GM12864 (cell line): ENCODE results near the gene BAIAP2.
"Not testable (repeated sequence)": the region's sequence is repeated elsewhere in the genome, so short reads cannot be mapped to it uniquely, and the experiment has no call there.

Experiments
- DNase-seq: peaks from one replicate; pipeline ENCODE4 v3.0.0-alpha.2; 2011; ENCODE audit warnings: low read depth
- H3K4me3 ChIP-seq: 2 replicates; pipeline ENCODE4 v1.5.1; 2011; ENCODE audit warnings: mild to moderate bottlenecking, low read depth, low read length, control low read depth
- CTCF ChIP-seq: IDR thresholded peaks from 2 replicates; pipeline ENCODE4 v1.5.1; 2011; ENCODE audit warnings: low read depth, mild to moderate bottlenecking, moderate library complexity, low read length, control low read depth, inconsistent platforms; ENCODE audit errors: missing control alignments

Gene BAIAP2

GRCh38 chr17:81144423-81144781 is 109.5 kb downstream of the BAIAP2 start:
- no peak for DNase-seq
- H3K4me3 ChIP-seq: no peak overlapping the region
- no peak for TF ChIP-seq CTCF

- H3K4me3 ChIP-seq, DNase-seq: not testable (repeated sequence)
These were observed 111.3 kb downstream of the BAIAP2 start for GRCh38 chr17:81146208-81146607.

DNA sequence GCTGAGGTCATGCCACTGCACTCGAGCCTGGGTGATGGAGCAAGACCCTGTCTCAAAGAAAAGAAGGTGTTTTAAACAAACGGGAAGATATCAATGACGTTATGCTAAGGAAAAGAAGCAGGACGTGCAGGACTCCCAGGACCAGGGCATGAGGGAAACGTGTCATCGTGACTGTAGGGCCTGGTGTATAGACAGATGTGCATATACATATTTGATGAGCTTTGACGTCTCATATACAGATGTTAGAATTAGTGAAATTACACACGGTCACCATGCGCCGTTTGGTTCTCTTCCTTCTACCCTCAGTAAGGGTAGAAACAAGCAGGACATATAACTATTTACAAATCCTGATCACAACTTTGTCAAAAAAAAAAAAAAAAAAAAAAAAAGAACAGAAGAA is 112.8 kb downstream of the BAIAP2 start:
- no peak overlapping the region for H3K4me3 ChIP-seq
- DNase-seq: no peak
- TF ChIP-seq CTCF: no peak

DNA sequence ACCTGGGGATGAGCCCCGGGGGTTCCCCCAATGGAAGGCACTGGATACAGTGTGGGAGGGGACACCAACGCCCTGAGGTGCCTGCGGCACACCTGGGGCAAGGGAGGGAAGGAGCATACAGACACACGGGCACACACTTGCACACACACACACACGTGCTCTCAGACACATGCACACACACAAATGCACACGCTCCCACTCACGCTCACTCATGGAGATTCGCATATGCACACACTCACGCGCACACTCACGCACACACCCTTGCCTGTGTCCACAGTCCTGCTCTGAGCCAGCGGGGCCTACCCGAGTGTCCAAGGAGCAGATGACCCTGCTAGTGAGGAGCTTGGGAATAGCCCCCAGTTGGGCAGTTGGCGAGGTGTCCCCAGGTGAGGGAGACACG is 113.6 kb downstream of the BAIAP2 start:
- TF ChIP-seq CTCF: no peak
- no peak for DNase-seq
- no peak overlapping the region for H3K4me3 ChIP-seq

DNA sequence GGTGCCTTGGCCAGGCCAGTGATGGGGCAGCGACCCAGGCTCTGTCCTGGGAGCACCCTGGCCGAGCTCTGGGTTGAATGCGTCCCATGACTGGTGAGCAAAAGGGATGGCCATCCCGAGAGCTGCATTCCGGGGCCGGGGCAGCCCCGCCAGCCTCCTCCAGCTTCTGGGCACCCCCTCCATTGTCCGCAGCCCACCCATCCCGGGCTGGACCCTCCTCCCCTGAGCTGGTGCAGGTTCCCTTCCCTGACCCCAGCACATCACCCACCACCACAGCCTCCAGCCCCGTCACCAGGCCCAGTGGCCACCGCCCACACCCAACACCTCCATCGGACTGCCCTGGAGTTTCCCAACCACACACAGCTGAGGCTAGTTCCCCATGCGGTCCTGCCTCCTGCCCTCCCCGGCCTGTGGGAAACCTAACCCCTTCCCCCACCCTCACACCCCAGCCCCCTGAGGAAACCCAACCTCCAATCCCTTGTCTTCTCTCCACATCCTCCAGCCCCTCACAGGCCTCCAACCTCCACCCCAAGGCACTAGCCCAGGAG is 114.1 kb downstream of the BAIAP2 start:
- TF ChIP-seq CTCF: no peak
- H3K4me3 ChIP-seq: no peak overlapping the region
- no peak for DNase-seq

- DNase-seq: no peak
- H3K4me3 ChIP-seq: no peak overlapping the region
- no peak for TF ChIP-seq CTCF
These were observed 115.6 kb downstream of the BAIAP2 start for GRCh38 chr17:81150377-81151077.

DNA sequence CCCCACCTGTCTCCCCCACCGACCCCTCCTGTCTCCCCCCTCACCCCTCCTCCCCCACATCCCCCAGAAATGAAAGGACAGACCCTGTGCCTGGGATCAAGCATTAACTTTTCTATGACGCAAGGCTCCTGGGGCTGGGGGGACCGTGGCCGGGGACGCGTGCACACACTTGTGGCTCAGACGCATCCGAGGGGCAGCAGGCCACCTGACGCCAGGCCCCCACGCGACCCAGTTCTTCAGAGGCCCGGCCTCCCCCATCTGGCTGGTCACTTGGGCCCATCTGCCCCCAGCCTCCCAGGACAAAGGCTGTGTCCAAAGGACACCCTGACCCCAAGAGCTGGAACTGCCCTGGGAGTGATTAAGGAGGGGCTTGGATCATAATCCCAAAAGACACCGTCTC is 116.3 kb downstream of the BAIAP2 start:
- H3K4me3 ChIP-seq: no peak overlapping the region
- no peak for TF ChIP-seq CTCF
- no peak for DNase-seq
